Measurements from ENCODE around the gene FTCDNL1.

FTCDNL1 gene

GRCh38 chr2:199870581-199870980 is 19.6 kb upstream of the FTCDNL1 start:
- H3K4me3 ChIP-seq (ENCODE audit: low read depth, low read length) = no peak overlapping the region

DNA sequence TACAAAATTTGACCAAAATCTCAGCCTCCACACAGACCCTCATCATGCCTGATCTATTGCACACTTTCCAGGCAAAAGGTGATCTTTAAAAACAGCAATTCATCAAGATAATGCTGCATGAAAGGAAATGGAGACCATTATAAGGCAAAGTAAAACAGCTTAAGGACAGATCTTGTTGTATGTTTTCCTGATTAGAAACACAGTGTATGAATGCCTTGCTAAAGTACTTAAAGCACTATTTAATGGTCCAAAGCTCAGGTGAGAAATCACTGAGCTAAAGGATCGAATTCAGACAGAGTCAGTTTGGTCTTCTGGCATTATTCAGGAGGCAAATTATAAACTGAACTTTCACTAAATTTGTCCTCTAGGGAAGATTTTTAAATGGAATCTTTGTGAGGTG is 18.7 kb upstream of the FTCDNL1 start:
- no peak for TF ChIP-seq CTCF (IDR thresholded peaks at IDR 0.05; ENCODE audit: low read depth, low read length)
- H3K4me3 ChIP-seq (ENCODE audit: low read depth, low read length) = no peak overlapping the region

More at GRCh38 chr2:199870581-199870980, 19.6 kb upstream of the FTCDNL1 start:
- no peak for TF ChIP-seq CTCF (IDR thresholded peaks at IDR 0.05; ENCODE audit: low read depth, low read length)

DNA sequence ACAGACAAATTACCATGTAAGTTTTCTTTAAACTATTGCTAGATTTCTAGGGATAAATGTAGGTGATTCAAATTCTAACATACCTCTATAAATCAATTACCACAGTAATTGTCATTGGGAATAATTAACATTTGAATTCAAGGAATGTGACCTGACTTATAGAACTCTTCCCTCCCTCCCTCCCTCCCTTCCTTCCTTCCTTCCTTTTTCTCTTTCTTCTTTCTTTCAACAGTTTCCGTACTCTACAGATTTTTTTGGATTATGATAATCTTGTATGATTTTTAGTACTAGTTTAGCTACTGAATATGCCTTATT is 18.2 kb upstream of the FTCDNL1 start:
- no peak overlapping the region for H3K4me3 ChIP-seq (ENCODE audit: low read depth, low read length)
- no peak for TF ChIP-seq CTCF (IDR thresholded peaks at IDR 0.05; ENCODE audit: low read depth, low read length)

- no peak overlapping the region for H3K4me3 ChIP-seq (ENCODE audit: low read depth, low read length)
- no peak for TF ChIP-seq CTCF (IDR thresholded peaks at IDR 0.05; ENCODE audit: low read depth, low read length)
These were observed 17.6 kb upstream of the FTCDNL1 start for GRCh38 chr2:199868431-199869226.

- no peak for TF ChIP-seq CTCF (IDR thresholded peaks at IDR 0.05; ENCODE audit: low read depth, low read length)
- H3K4me3 ChIP-seq (ENCODE audit: low read depth, low read length) = no peak overlapping the region
These were observed 14.9 kb upstream of the FTCDNL1 start for GRCh38 chr2:199865905-199866304.

- no peak for TF ChIP-seq CTCF (IDR thresholded peaks at IDR 0.05; ENCODE audit: low read depth, low read length)
- no peak overlapping the region for H3K4me3 ChIP-seq (ENCODE audit: low read depth, low read length)
These were observed 11.8 kb upstream of the FTCDNL1 start for GRCh38 chr2:199862788-199863187.

- H3K4me3 ChIP-seq (ENCODE audit: low read depth, low read length) = no peak overlapping the region
- TF ChIP-seq CTCF (IDR thresholded peaks at IDR 0.05; ENCODE audit: low read depth, low read length) = no peak; the same call in 1 of the 2 replicates
These were observed 10.3 kb upstream of the FTCDNL1 start for GRCh38 chr2:199861132-199861774.
